ENCODE results near the gene HHIP.

- TF ChIP-seq POLR2AphosphoS5 (IDR thresholded peaks at IDR 0.05), result no peak
- TF ChIP-seq POLR2A (IDR thresholded peaks at IDR 0.05), result no peak
- no peak for TF ChIP-seq EP300 (IDR thresholded peaks at IDR 0.05)
- no peak for TF ChIP-seq CTCF (IDR thresholded peaks at IDR 0.05)
Measured at GRCh38 chr4:144611850-144612249, 34.1 kb upstream of the HHIP start.
